NAMALWA (cell line): ENCODE data around the gene FOXE3.

Experiments
- DNase-seq: peaks from one replicate; pipeline ENCODE4 v3.0.0-alpha.2; 2015; ENCODE audit warnings: low spot score

Gene FOXE3

DNA sequence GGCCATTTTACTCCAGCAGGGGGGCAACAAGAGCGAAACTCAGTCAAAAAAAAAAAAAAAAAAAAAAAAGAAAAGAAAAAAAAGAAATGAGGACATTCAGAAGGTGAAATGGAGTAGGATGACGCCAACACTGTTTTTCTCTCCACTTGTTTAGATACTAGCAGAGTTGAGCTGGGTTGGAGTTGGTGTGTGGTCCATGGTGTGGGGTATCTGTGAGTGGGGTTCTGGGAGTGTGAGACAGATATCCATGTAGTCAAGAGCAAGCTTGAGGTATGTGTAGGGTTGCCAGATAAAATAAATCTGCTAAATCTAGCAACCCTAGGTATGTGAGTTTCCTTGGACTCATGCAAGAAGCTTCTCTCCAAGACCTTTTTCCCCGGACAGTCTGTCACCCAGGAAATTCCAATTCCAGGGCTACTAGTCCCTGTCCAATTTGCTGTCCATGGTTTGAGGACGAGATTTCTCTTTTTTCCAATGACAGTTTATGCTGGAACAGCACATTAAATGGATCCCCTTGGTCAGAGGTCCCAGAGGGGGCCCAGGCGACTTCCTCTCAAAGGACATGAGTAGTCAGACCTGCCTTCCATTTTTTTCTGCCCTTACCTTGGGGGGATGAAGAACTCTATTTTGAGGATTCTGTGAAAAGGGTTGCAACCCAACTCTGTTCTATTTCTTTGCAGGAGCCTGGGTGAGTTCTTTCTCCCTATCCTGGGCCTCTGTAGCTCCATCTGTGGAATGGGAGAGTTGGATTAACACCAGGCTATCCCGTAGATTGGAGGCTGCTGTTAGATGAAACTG lies 19.6 kb downstream of the FOXE3 start:
- DNase-seq, result no peak

- peak; percentile 89 for DNase-seq
These were observed 20.4 kb downstream of the FOXE3 start for GRCh38 chr1:47436304-47436978.

GRCh38 chr1:47436979-47437446 lies 20.9 kb downstream of the FOXE3 start:
- DNase-seq, result no peak

- DNase-seq, result peak; percentile 94
These were observed 21.5 kb downstream of the FOXE3 start, which contains the start of gene FOXD2 for GRCh38 chr1:47437447-47438164. Gene FOXD2 (plus strand): TSS chr1:47438044. CDS start chr1:47438136, 92 bp downstream.

GRCh38 chr1:47438165-47439016 lies 22.3 kb downstream of the FOXE3 start:
- no peak for DNase-seq

DNA sequence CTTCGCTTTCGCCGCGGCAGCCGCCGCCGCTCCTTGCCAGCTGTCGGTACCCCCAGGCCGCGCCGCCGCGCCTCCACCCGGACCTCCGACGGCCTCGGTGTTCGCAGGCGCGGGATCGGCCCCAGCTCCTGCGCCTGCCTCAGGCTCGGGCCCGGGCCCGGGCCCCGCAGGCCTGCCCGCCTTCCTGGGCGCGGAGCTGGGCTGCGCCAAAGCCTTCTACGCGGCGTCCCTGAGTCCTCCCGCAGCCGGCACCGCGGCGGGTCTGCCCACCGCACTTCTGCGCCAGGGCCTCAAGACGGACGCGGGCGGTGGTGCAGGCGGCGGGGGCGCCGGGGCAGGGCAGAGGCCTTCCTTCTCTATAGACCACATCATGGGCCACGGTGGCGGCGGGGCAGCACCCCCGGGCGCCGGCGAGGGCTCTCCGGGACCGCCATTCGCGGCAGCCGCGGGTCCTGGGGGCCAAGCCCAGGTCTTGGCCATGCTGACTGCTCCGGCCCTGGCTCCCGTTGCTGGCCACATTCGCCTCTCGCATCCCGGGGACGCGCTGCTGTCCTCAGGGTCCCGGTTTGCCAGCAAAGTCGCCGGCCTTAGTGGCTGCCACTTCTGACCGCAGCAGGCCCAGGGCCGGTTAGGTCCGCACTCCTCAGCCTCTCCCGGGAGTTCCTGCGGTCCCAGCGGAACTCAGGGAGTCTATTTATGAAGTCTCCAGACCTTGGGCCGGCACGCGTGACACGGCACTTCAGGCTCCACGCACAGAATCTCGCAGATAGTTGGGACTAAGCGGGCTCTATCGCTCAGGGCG lies 23.1 kb downstream of the FOXE3 start:
- DNase-seq, result no peak

DNA sequence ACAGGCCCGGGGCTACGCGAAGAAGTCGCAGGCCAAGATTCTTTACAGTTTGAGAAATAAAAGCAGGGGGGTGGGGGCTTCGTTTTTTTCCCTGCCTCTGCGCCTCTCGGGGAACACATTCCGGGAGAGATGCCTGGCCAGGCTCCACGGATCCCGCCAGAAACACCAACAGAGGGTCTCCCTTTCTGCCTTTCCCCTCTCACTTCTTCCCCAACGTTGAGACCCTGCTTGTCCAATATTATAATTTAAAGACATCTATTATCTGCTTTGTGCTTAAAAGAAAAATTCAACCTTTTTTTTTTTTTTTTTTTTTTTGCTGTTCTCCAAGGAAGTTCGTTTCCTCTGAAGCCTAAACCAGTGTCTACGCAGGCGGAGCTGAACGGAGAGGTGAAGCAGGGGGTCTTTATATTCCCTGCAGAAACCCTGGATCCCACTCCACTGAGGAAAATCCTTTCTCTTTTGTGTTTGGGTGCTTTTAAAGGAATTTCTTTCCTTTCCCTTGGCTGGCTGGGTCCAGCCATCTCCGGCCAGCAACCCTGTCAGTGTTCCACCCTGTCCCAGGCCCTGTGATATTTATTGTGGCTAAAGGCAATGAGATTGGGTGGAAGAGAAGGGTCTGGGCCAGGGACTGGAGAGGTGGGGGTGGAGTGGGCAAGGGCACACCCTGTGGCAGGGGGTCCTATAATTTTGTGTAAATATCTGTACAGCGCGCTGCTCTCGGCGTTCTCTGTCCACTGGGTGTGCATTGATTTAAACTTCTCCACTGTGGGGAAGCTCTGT lies 23.9 kb downstream of the FOXE3 start:
- DNase-seq, result no peak

DNA sequence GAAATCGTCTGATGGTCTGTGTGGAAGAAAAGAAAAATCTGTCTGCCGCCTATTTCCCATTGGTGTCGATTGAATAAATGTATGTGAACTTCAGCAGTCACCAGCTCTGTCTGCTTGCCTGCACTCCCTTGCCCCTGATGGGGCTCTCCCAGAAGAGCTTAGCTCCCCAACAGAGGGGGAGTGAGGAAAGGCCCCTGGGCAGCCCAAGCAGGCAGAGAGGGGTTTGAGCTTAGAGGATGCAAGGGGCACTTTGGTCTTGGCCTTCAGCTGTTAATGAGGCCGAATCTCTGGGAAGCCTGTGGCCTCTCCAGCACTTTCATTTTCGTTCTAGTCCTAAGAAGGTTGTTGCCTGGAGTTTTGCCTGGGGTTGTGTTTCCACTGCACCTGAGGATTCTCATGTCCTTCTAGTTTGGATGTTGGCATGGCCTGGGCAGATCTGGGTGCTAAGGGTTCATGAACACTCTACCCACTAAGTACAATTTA lies 24.6 kb downstream of the FOXE3 start:
- DNase-seq, result no peak

- DNase-seq, result no peak
These were observed 25.5 kb downstream of the FOXE3 start for GRCh38 chr1:47441450-47442106.

GRCh38 chr1:47442202-47442601 lies 26.1 kb downstream of the FOXE3 start:
- no peak for DNase-seq

DNA sequence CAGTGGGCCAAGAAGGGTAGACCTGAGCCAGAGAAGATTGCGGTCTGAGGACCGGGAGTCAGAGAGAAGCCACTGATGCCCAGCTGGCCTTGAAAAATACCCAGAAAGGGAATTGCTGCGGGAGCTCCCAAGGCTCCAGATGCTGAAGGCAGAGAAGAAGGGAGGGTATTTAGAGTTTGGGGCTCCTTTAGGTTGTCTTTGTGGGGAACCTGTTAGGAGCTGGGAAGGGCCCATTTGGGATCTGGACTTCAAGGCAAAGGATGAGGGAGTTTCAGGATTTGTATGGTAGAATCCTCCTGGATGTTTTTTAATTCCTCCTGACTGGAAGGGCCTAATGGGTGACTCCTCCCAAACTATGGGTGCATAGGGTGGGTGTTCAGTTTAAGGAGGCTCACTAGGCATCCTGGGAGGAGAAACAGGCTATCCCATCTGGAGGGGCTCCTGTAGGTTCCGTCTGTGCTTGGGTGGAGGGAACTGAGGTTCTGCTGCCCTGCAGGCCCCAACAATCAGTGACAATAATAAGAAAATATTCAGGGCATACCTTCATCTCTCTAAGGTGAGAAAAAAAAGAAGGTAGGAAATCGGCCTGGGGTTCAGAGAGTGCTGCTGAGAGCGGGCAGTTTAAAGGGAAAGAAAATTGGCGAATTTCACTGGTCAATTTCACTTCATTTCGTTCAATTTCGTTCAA lies 26.9 kb downstream of the FOXE3 start:
- no peak for DNase-seq

DNA sequence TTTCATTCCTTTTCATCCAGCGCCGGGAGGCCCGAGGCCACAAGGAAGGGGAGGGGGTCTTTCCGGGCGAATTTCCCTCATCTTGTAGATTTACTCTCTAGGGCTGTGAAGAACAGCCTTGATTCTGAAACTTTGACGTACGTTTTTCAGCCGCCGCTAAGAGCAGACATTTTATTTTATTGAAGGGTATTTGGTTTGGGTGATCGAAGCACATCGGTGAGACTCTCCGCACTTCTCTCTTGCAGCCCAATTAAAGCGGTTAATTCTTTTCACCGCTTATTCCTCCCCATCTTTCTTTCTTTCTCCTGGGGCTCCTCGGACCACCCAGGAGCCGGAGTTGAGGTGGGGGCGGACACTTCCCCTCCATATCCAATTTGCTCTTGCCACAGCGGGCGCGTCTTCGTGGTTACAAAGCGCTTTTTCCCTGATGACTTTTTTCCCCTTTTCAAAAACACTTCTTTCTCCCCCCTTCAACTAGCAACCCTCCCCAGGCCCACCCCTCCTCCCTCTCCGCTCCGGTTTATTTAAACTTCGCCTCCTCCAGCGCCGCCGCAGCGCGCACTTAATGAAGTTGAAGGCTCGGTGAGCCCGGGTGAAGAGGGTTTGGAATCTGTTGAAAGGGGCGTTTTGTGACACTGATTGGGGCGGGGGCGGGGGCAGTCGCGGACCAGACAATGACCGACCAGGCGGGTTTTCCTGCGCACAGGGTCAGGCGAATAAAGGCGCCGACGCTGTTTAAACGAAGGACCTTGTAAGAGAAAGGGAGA lies 27.6 kb downstream of the FOXE3 start:
- no peak for DNase-seq

DNA sequence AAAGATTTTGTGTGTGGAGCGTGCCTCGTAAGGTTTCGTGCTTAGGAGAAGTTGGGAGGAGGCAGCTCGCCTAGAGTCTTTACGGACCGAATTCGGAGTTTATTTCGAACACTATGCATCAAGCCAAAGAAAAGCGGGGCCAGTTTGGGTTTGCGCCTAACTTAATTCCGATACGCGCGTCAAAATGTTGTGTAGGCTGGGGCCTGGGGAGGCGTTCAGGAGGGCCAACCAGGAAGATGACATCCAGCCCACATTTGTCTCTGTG lies 28.1 kb downstream of the FOXE3 start:
- DNase-seq, result no peak

GRCh38 chr1:47444562-47445465 lies 28.7 kb downstream of the FOXE3 start:
- no peak for DNase-seq

- DNase-seq, result no peak
These were observed 29.9 kb downstream of the FOXE3 start for GRCh38 chr1:47445823-47446550.

- no peak for DNase-seq
These were observed 32.6 kb downstream of the FOXE3 start for GRCh38 chr1:47448462-47449222.
